ENCODE data around the gene OGFOD1. TPM values are rescaled to one million over a fixed set of nuclear protein-coding genes. Genes with fewer than 3 reads are reported as not detected.

The OGFOD1 gene
- total and polyA plus RNA-seq, 2 of the 13 experiments (the other 11 are each of a cell fraction or from before 2014, with no cell fraction given): 35.2 to 81.3 TPM

- Histone ChIP-seq H3K9me3 (ENCODE audit: low read length) (no peaks in the 10 kb centered on the region), H3K36me3 (replicated peaks in 1 of 2; ENCODE audit: control insufficient read depth in 1 of 2, insufficient read depth in 2 of 2, low read length in 2 of 2) (peaks cover 4 to 14% of the 10 kb centered on the region in 2 experiments; a peak in 4 of 5 replicates), H3K9ac (ENCODE audit: insufficient read depth, low read depth, low read length) (no peak overlapping the region), H3K4me3 (replicated peaks in 1 of 3; ENCODE audit: insufficient read depth in 1 of 3, low read depth in 2 of 3, low read length in 3 of 3) (no peak overlapping the region), H4K20me1 (ENCODE audit: insufficient read depth, low read length) (no peaks in the 10 kb centered on the region), H3K4me1 (ENCODE audit: insufficient read depth, low read length) (peaks cover 23% of the 10 kb centered on the region), H3K79me2 (ENCODE audit: insufficient read depth, low read length) (no peaks in the 10 kb centered on the region), H3K27me3 (ENCODE audit: control insufficient read depth in 1 of 2, insufficient read depth in 2 of 2, low read length in 2 of 2) (no peaks in the 10 kb centered on the region), H3K27ac (ENCODE audit: extremely low read length, insufficient read depth, low read length) (no peak overlapping the region), H3K4me2 (ENCODE audit: low read depth, low read length) (no peak overlapping the region), H2AFZ (ENCODE audit: low read length) (no peak overlapping the region)
- WGBS (ENCODE audit: low lambda C conversion rate): 87% methylated on average over 3 of the region's 3 CpGs
- ATAC-seq: no peak
- TF ChIP-seq HOXA9 (CRISPR knock-in tag; IDR thresholded peaks at IDR 0.05; ENCODE audit: borderline replicate concordance) (no peak), CBX5 (CRISPR knock-in tag; IDR thresholded peaks at IDR 0.05; ENCODE audit: borderline replicate concordance) (no peak), KDM1A (CRISPR knock-in tag; IDR thresholded peaks at IDR 0.05) (no peak), FOSL2 (CRISPR knock-in tag; IDR thresholded peaks at IDR 0.05) (no peak), KLF16 (CRISPR knock-in tag; IDR thresholded peaks at IDR 0.05) (no peak), ZNF576 (CRISPR knock-in tag; IDR thresholded peaks at IDR 0.05) (no peak), HIC2 (CRISPR knock-in tag; IDR thresholded peaks at IDR 0.05; ENCODE audit: low read depth) (no peak)
- TF ChIP-seq, protein P1, sequence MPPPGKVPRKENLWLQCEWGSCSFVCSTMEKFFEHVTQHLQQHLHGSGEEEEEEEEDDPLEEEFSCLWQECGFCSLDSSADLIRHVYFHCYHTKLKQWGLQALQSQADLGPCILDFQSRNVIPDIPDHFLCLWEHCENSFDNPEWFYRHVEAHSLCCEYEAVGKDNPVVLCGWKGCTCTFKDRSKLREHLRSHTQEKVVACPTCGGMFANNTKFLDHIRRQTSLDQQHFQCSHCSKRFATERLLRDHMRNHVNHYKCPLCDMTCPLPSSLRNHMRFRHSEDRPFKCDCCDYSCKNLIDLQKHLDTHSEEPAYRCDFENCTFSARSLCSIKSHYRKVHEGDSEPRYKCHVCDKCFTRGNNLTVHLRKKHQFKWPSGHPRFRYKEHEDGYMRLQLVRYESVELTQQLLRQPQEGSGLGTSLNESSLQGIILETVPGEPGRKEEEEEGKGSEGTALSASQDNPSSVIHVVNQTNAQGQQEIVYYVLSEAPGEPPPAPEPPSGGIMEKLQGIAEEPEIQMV (CRISPR knock-in tag; IDR thresholded peaks at IDR 0.05; ENCODE audit: low read depth): no peak
- TF ChIP-seq, protein P2, sequence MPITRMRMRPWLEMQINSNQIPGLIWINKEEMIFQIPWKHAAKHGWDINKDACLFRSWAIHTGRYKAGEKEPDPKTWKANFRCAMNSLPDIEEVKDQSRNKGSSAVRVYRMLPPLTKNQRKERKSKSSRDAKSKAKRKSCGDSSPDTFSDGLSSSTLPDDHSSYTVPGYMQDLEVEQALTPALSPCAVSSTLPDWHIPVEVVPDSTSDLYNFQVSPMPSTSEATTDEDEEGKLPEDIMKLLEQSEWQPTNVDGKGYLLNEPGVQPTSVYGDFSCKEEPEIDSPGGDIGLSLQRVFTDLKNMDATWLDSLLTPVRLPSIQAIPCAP (CRISPR knock-in tag; IDR thresholded peaks at IDR 0.05; ENCODE audit: low read depth): no peak
- TF ChIP-seq, protein P3, sequence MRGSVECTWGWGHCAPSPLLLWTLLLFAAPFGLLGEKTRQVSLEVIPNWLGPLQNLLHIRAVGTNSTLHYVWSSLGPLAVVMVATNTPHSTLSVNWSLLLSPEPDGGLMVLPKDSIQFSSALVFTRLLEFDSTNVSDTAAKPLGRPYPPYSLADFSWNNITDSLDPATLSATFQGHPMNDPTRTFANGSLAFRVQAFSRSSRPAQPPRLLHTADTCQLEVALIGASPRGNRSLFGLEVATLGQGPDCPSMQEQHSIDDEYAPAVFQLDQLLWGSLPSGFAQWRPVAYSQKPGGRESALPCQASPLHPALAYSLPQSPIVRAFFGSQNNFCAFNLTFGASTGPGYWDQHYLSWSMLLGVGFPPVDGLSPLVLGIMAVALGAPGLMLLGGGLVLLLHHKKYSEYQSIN (CRISPR knock-in tag; IDR thresholded peaks at IDR 0.05; ENCODE audit: borderline replicate concordance): no peak
- in situ Hi-C loops (cut with HindIII; ENCODE audit: extremely low pct_ligation_motif_present, low pct_unique_long_range_greater_than_20kb): loop anchor here (10.0 kb wide), 1 partner anchor 190 kb away; no protein-coding TSS in a partner anchor
- intact Hi-C loops (cut with micrococcal nuclease; ENCODE audit: unreplicated experiment): loop anchor here (1.0 kb wide), 2 partner anchors 85 to 187 kb away; no protein-coding TSS in a partner anchor
- no TSS peak for BruUV-seq (replicated peaks)
- no peak for FAIRE-seq
- ChIA-PET CTCF (ENCODE audit: low intra/inter-chr PET ratio, low total read pairs) (interaction anchor here (1.6 to 4.2 kb wide), 2 partner anchors 85 to 187 kb away, joined by 20 to 21 read pairs; no protein-coding TSS in a partner anchor), POLR2A (no interaction called here)
- no peak for DNase-seq (ENCODE audit: low spot score)
Measured at GRCh38 chr16:56514845-56515244, 63.5 kb downstream of the OGFOD1 start.

All from HepG2 (cell line).